Activated CD4-positive, alpha-beta T cell treated with anti-CD3 and anti-CD28 coated beads, Interleukin-2, amount 10 ng/mL, durations not matched to agents 24 days and 14 days (primary cell): ENCODE results near the gene GABRB2. TPM values are rescaled to one million over a fixed set of nuclear protein-coding genes. Genes with fewer than 3 reads are reported as not detected.
"Not testable (repeated sequence)": the region's sequence is repeated elsewhere in the genome, so short reads cannot be mapped to it uniquely, and the experiment has no call there.

Experiments
- DNase-seq: peaks from one replicate; pipeline ENCODE4 v3.0.0; 2022
- H3K27ac Mint-ChIP-seq: one replicate; pipeline ENCODE4 v1.8.0; 2022; ENCODE audit warnings: mild to moderate bottlenecking, mixed read lengths
- H3K27me3 Mint-ChIP-seq: one replicate; pipeline ENCODE4 v1.8.0; 2022; ENCODE audit warnings: mixed read lengths
- H3K36me3 Mint-ChIP-seq: one replicate; pipeline ENCODE4 v1.8.0; 2022; ENCODE audit warnings: low read depth, mild to moderate bottlenecking, mixed read lengths
- H3K4me1 Mint-ChIP-seq: one replicate; pipeline ENCODE4 v1.8.0; 2021; ENCODE audit warnings: mixed read lengths
- H3K4me3 Mint-ChIP-seq: one replicate; pipeline ENCODE4 v1.8.0; 2022; ENCODE audit warnings: mild to moderate bottlenecking, moderate library complexity, mixed read lengths
- H3K9me3 Mint-ChIP-seq: one replicate; pipeline ENCODE4 v1.8.0; 2021; ENCODE audit warnings: mixed read lengths
- intact Hi-C: fragments of 100-400 bp; cut with micrococcal nuclease; formaldehyde crosslinking; loops from one replicate; pipeline ENCODE4 v1.15.1; 2023
- total RNA-seq: library from RNA; stranded (reverse); gene quantifications from 2 replicates; pipeline ENCODE4 v1.2.3, GENCODE V29; 2022

The GABRB2 gene
- total RNA-seq, 1 donor from 2014 or later, result not detected

DNA sequence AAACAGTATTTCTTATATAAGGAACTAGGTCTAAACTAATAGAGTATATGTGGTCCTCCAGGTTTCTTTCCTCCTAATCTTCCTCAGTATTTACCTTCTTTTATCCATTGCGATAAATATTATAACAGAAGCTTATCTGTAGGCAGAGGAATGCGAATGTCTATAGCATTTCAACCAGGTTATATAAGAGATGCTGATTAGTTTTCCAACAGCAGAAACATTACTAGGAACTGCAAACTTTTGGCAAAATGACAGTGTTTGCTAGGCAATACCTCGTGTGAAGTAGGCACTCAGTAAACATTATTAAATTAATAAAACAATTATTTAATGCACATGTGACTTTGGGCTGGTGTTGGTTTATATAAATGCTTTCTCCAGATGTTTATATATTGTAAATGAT lies 206.5 kb downstream of the GABRB2 start:
- Mint-ChIP-seq H3K27me3 (no peaks in the 10 kb centered on the region), H3K4me1 (no peaks in the 10 kb centered on the region), H3K36me3 (no peaks in the 10 kb centered on the region), H3K4me3 (no peak overlapping the region), H3K27ac (no peak overlapping the region), H3K9me3 (no peaks in the 10 kb centered on the region)
- no peak for DNase-seq
- intact Hi-C loops, result no loop called here

DNA sequence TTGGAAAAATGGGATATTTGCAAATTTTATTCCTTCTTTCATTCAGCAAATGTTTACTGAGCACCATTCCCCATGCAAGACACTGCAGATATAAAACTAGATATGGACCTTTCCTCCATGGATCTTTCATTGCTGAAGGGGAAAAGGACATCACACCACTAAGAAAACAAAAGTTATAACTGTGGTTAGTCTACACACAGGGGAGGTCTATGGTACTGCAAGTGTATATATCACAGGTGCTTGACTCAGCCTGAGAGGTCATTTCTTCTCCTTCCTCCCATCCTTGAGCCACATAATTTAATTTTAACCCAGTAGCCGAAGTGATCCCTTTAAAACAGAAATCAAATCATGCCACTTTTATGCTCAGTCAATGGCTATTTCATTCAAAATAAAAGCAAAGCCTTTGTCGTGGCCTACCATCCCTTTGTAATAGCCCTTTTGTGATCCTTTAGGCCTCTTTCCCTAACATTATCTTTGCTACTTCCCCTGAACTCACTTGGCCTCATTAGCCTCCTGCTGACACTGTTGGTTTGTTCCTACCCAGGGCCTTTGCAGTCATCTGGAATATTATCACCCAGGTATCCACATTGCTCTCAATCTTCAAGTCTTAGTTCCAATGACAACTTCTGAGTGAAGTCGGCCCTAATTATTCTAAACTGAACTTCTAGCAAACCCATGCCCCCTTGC lies 213.2 kb downstream of the GABRB2 start:
- Mint-ChIP-seq H3K36me3 (no peaks in the 10 kb centered on the region), H3K4me3 (no peak overlapping the region), H3K9me3 (no peaks in the 10 kb centered on the region), H3K27me3 (no peaks in the 10 kb centered on the region), H3K27ac (no peak overlapping the region), H3K4me1 (no peaks in the 10 kb centered on the region)
- no peak for DNase-seq
- intact Hi-C loops, result no loop called here

DNA sequence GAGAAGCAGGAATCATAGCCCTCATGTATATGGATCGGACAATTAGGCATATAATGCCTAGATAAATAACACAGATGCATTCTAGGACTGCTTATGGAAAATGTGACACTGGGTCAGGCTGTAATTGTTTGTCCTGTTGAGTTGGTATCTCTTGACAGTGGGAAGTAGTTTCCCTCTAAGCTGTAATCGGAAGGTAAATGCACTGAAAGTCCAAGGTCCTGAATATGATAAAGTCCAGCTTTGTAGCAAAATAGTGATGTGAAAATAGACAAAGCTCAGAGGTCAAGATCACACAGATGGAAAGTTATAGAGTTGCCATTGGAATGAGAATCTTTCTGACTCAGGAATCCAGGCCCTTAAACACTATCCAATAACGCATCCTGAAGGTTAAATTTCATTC lies 214.2 kb downstream of the GABRB2 start:
- intact Hi-C loops, result no loop called here
- no peak overlapping the region for H3K27ac Mint-ChIP-seq

DNA sequence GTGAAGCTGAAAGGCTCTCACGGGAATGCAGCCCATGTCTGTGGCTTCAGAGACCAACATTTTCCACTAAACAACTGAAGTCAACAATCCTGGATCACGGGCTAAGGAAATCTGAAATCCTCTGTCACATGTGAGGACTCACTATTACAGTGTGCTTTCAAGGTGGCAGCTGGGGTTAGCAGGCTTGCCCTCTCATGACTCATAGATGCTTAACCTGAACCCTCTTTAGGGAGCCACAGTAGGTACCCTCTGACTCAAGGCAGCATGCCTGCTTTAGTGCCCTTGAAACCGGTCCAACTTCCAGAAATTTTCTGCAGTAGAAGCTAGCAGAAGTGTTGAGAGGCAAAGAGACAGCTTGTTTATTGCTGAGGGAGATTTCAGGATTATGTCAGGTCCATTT lies 232.5 kb downstream of the GABRB2 start:
- H3K27me3 Mint-ChIP-seq, result no peaks in the 10 kb centered on the region
- no peak overlapping the region for H3K27ac Mint-ChIP-seq
- H3K9me3 Mint-ChIP-seq, result no peaks in the 10 kb centered on the region
- H3K36me3 Mint-ChIP-seq, result no peaks in the 10 kb centered on the region
- H3K4me1 Mint-ChIP-seq, result no peaks in the 10 kb centered on the region
- no peak for DNase-seq
- intact Hi-C loops, result no loop called here
- no peak overlapping the region for H3K4me3 Mint-ChIP-seq

More for the DNA sequence above, 214.2 kb downstream of the GABRB2 start:
- no peak overlapping the region for H3K4me3 Mint-ChIP-seq
- H3K4me1 Mint-ChIP-seq, result no peaks in the 10 kb centered on the region
- DNase-seq, result no peak
- no peaks in the 10 kb centered on the region for H3K9me3 Mint-ChIP-seq
- H3K36me3 Mint-ChIP-seq, result no peaks in the 10 kb centered on the region
- no peaks in the 10 kb centered on the region for H3K27me3 Mint-ChIP-seq

DNA sequence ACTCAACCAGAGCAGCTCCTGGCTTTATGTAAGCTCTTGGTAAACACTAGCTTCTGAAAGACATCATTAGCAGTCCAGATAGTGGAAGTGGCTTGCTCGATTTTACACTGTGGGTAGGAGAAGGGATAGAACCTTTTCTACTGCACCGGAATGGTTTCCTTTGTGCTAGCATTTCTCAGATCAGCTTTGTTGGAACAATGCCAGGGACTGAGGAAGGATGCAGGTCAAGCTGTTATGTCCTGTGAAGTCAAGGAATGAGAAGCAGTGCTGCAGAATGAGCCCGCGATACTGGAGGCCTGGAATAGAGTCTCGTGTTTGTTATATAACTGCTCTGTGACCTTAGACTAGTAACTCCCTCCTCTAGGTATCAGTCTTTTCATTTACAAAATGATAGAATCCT lies 233.6 kb downstream of the GABRB2 start:
- Mint-ChIP-seq H3K4me1 (no peaks in the 10 kb centered on the region), H3K27ac (no peak overlapping the region), H3K27me3 (no peaks in the 10 kb centered on the region), H3K36me3 (no peaks in the 10 kb centered on the region), H3K9me3 (no peaks in the 10 kb centered on the region), H3K4me3 (no peak overlapping the region)
- intact Hi-C loops, result no loop called here
- no peak for DNase-seq

DNA sequence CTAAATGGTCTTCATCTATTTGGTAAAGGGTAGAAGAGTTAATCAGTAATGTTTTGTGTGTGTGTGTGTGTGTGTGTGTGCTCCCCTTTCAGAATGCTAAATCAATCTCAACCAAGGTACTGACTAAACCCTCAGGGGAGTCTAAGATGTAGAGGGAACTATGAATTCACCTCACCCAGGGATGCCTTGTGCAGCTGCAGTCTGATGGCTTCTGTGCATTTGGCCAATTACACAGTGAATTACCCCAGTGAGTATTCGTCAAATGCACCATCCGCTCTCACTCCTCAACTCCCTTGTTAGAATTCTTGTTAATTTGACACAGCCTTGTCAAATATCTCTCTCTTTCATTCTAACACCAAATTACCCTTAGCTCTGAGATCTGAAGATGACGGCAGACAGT lies 234.6 kb downstream of the GABRB2 start:
- intact Hi-C loops, result no loop called here
- Mint-ChIP-seq H3K27ac (no peak overlapping the region), H3K9me3 (no peaks in the 10 kb centered on the region), H3K27me3 (no peaks in the 10 kb centered on the region), H3K36me3 (no peaks in the 10 kb centered on the region), H3K4me3 (no peak overlapping the region), H3K4me1 (no peaks in the 10 kb centered on the region)
- no peak for DNase-seq

DNA sequence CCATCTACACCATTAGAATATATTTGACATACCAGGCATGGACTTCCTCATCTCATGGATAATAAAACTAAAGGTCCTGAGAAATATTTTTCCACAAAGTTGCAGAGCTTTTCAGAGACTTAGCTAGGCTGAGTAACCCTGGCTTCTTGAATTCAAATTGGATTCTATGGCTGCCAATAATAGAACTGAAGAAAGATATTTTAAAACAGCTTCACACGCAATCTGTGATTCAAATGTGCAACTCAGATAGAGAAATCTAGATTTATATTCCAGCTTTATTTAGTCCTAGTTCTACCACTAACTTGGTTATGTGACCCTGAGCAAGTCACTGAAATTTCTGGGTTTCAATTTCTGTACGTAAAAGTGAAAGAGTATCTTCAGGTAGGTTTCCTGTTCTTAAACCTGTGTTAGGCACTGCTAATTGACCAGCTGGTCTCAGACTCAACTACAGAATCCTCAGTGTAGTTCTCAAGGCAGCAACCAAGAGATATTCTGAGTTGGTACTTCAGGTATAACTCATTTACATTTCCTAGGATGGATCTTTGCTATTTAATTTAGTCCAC lies 235.3 kb downstream of the GABRB2 start:
- Mint-ChIP-seq H3K4me3 (no peak overlapping the region), H3K27me3 (no peaks in the 10 kb centered on the region), H3K4me1 (no peaks in the 10 kb centered on the region), H3K27ac (no peak overlapping the region), H3K9me3 (no peaks in the 10 kb centered on the region), H3K36me3 (no peaks in the 10 kb centered on the region)
- intact Hi-C loops, result no loop called here
- DNase-seq, result no peak

DNA sequence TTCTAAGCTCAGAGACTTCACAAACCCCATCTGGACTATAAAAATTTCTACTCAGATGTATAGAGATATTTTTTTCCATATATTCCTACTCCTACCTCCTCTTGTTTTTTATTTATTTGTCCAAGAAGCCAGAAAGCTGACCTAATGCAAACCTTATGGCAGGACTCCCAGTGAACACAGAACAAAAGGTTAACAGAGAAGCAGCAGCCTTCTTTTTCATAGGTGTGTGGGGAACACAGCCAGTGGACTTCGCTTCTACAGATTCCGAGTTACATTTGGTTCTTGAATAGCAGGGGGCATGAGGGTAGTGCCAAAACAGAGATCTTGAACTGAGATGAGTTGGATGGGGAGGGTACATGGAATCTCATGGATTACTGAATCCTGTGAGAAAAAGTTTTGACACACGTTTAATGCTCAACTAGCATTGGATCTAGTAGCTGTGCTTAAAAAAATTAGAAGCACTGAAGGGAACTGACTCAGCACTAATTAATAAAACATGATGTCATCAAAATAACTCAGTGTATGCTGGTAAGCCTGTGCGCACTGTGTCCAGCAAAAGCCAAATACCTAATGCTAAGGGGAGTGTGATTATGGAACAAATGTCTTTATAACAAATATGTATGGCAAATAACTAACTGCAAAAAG lies 240.1 kb downstream of the GABRB2 start:
- intact Hi-C loops, result no loop called here
- no peak for DNase-seq
- Mint-ChIP-seq H3K27me3 (no peaks in the 10 kb centered on the region), H3K36me3 (no peaks in the 10 kb centered on the region), H3K4me1 (no peaks in the 10 kb centered on the region), H3K27ac (no peak overlapping the region), H3K9me3 (no peaks in the 10 kb centered on the region), H3K4me3 (no peak overlapping the region)

DNA sequence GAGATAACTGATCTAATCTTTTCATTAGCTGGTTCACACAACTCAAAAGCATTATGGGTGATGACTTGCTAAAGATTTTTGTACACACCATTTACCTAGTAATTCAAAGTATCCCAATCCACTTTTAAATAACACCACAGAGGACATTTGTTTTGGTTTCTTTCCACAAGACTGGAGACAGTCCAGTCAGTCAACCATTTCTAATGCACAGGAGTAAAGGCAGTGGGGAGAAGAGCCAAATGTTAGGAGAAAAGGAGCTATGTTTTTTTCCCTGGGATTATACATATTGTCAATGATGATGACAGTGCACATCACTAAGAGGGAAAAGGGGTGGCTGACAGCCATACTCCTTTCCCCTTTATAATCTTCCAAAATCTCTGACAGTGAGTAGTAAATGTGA lies 240.9 kb downstream of the GABRB2 start:
- Mint-ChIP-seq H3K27ac (no peak overlapping the region), H3K27me3 (no peaks in the 10 kb centered on the region), H3K4me3 (no peak overlapping the region), H3K4me1 (no peaks in the 10 kb centered on the region), H3K9me3 (no peaks in the 10 kb centered on the region), H3K36me3 (no peaks in the 10 kb centered on the region)
- DNase-seq, result no peak
- intact Hi-C loops, result no loop called here

DNA sequence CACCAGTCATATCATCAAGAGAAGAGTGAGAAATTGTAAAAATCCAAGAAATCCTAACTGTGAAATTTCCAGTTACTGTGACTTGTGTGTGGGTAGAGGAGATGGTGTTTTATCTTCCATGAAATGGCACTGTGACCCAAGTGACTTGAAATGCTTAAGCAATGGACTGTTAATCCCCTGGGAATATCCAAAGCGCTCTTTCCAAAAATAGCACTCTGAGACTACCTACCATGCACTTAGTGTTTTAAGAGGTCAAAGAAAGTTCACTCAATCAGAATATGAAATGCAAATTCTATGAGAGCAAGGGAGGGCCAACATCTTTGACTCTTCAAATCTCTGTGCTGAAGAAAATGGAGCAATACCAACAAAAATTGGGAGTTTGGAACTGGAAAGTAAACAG lies 244.0 kb downstream of the GABRB2 start:
- intact Hi-C loops, result no loop called here
- DNase-seq, result no peak
- Mint-ChIP-seq H3K27me3 (no peaks in the 10 kb centered on the region), H3K4me1 (no peaks in the 10 kb centered on the region), H3K27ac (no peak overlapping the region), H3K9me3 (peaks cover 4% of the 10 kb centered on the region), H3K4me3 (no peak overlapping the region), H3K36me3 (no peaks in the 10 kb centered on the region)

DNA sequence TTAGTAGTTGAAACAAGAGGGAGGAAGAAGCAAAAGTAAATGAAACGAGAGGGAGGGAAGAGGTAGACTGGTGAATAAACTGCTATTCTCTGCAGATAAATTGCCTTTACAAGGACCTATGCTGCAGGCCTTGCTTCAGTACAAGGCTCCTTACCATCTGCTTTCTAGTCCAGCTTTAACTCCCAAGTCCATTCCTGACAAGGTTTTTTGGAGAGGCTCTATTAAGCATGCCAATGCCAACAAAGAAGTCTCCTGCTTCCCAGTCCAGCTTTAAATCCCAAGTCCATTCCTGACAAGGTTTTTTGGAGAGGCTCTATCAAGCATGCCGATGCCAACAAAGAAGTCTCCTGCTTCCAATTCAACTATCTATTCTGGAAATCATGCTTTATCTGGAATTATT lies 244.9 kb downstream of the GABRB2 start:
- H3K4me3 Mint-ChIP-seq, result no peak overlapping the region
- no peaks in the 10 kb centered on the region for H3K4me1 Mint-ChIP-seq
- intact Hi-C loops, result no loop called here
- no peaks in the 10 kb centered on the region for H3K36me3 Mint-ChIP-seq
- H3K27me3 Mint-ChIP-seq, result no peaks in the 10 kb centered on the region
- H3K9me3 Mint-ChIP-seq, result peaks cover 7% of the 10 kb centered on the region
- DNase-seq, result no peak
- no peak overlapping the region for H3K27ac Mint-ChIP-seq

DNA sequence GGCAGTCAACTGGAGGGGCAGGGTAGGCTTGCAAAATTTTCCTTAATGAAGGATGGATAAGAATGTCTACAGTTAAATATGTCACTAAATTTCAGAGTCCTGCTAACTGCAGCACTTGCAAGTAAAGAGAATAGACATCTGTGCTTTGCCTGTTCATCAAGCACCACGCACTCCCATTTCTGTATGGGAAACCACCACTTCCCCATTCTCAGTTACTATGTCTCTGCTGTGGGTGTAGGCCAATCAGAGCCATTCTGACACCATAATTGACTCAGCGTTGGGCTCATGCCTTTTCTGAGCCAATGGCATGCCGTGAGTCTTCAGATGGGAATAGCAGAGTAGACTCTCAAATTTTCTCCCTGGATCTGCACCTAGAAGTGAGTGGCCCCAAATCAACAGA lies 247.5 kb downstream of the GABRB2 start:
- H3K27me3 Mint-ChIP-seq, result no peaks in the 10 kb centered on the region
- no peak for DNase-seq
- no peak overlapping the region for H3K27ac Mint-ChIP-seq
- intact Hi-C loops, result no loop called here
- H3K9me3 Mint-ChIP-seq, result peaks cover 7% of the 10 kb centered on the region
- H3K4me1 Mint-ChIP-seq, result no peaks in the 10 kb centered on the region
- H3K4me3 Mint-ChIP-seq, result no peak overlapping the region
- H3K36me3 Mint-ChIP-seq, result no peaks in the 10 kb centered on the region

DNA sequence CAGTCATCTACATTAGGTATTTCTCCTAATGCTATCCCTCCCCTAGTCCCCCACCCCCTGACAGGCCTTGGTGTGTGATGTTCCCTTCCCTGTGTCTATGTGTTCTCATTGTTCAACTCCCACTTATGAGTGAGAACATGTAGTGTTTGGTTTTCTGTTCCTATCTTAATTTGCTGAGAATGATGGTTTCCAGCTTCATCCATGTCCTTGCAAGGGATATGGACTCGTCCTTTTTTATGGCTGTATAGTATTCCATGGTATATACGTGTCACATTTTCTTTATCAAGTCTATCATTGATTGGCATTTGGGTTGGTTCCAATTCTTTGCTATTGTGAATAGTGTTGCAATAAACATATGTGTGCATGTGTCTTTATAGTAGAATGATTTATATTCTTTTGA lies 249.1 kb downstream of the GABRB2 start:
- H3K27me3 Mint-ChIP-seq, H3K36me3 Mint-ChIP-seq, H3K4me1 Mint-ChIP-seq, intact Hi-C loops, DNase-seq, H3K4me3 Mint-ChIP-seq, H3K27ac Mint-ChIP-seq, H3K9me3 Mint-ChIP-seq: not testable (repeated sequence)

DNA sequence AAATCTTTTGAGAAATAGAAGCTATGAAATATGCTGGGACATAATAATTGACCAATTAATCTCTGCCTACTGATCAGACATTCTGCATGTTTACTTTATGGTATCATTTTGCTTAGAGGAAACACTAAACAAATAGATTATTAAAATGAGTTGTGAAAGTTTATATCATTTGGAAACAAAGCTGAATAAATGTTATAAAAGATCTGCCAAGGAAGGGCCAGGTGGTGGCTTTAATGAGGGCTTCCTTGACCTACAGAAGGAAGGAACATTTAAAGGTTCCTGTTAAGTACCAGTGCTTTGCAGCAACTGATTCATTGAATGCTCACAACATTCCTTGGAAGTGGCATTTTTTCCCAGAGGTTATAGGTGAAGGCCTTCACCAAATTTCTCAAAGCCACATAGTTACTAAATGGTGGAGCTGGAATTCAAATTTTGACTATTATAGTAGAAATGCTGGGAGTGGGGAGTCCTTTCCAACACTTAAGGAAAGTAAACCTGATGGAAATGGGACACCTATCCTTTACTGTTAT lies 250.7 kb downstream of the GABRB2 start:
- Mint-ChIP-seq H3K9me3 (peaks cover 7% of the 10 kb centered on the region), H3K4me1 (no peaks in the 10 kb centered on the region), H3K27me3 (no peaks in the 10 kb centered on the region), H3K27ac (no peak overlapping the region), H3K4me3 (no peak overlapping the region), H3K36me3 (no peaks in the 10 kb centered on the region)
- intact Hi-C loops, result no loop called here
- DNase-seq, result no peak
